HG03469 (cell line): ENCODE results near the gene PCDHGB4.
A peak's percentile ranks its signal among the peaks of the same experiment; 100 is the strongest.
"Not testable (repeated sequence)": the region's sequence is repeated elsewhere in the genome, so short reads cannot be mapped to it uniquely, and the experiment has no call there.

Source experiments
- ATAC-seq: cut with Tn5 transposase; IDR thresholded peaks from one replicate; pipeline ENCODE4 v1.9.1; 2021; ENCODE audit warnings: mild to moderate bottlenecking, moderate library complexity, moderate number of reproducible peaks; ENCODE audit not compliant: unreplicated experiment

Gene PCDHGB4

GRCh38 chr5:141387557-141388311 is at the start of gene PCDHGB4:
Gene PCDHGB4 (plus strand): TSS chr5:141387698. CDS start chr5:141387885, 187 bp downstream.
- ATAC-seq, result peak; percentile 60

DNA sequence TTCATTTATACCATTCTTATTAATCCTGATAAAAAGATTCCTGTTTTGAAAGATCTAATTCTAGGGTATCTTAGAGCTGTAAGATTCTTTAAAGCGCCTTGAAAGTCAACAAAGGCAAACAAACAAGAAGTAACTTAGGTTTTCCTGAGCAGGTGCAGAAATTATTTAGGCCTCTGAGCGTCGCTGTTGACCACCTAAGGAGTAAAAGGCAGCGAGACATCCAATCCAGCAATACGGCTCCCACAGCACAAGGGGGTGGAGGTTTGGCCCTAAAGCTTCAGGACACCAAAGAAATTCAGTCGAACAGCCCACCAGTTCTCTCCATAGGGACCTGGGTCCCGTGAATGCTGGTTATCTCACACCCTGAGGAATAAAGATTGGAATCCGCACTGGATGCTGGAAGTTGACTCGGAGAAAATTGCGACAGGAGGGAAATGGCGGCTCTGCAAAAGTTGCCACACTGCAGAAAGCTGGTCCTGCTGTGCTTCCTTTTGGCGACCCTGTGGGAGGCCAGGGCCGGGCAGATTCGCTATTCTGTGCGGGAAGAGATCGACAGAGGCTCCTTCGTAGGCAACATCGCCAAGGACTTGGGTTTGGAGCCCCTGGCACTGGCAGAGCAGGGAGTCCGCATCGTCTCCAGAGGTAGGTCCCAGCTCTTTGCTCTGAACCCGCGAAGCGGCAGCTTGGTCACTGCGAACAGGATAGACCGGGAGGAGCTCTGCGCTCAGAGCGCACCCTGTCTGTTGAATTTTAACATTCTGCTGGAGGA is 48.8 kb upstream of the PCDHGB4 start, which contains the start of gene PCDHGA2:
TSS of gene PCDHGA2 (plus strand) at position 223 of the 769 bp plus-strand sequence.
- ATAC-seq, result no peak

DNA sequence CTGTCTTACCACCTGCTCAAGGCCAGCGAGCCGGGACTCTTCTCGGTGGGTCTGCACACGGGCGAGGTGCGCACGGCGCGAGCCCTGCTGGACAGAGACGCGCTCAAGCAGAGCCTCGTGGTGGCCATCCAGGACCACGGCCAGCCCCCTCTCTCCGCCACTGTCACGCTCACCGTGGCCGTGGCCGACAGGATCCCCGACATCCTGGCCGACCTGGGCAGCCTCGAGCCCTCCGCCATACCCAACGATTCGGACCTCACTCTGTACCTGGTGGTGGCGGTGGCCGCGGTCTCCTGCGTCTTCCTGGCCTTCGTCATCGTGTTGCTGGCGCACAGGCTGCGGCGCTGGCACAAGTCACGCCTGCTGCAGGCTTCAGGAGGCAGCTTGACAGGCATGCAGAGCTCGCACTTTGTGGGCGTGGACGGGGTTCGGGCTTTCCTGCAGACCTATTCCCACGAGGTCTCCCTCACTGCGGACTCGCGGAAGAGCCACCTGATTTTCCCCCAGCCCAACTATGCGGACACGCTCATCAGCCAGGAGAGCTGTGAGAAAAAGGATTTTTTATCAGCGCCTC is 46.6 kb upstream of the PCDHGB4 start:
- not testable (repeated sequence) for ATAC-seq

DNA sequence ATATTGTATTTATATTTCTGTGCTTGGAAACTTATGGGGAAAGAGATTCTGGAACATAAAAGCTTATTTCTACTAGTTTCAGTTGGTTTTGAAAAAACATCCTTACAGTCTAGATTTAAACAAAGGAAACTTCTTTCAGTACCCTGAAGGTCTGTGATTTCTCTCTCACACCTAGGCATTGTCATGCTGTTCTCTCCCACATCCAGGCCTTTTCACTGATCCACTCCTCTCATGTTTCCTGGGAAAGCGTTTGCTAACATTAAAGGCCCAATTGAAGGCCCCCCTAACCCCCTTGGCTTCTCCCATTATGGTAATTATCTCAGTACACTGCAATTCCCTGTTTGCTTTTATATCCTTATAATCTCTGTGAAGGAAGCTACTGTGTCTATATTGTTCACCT is 44.7 kb upstream of the PCDHGB4 start:
- ATAC-seq, result no peak

DNA sequence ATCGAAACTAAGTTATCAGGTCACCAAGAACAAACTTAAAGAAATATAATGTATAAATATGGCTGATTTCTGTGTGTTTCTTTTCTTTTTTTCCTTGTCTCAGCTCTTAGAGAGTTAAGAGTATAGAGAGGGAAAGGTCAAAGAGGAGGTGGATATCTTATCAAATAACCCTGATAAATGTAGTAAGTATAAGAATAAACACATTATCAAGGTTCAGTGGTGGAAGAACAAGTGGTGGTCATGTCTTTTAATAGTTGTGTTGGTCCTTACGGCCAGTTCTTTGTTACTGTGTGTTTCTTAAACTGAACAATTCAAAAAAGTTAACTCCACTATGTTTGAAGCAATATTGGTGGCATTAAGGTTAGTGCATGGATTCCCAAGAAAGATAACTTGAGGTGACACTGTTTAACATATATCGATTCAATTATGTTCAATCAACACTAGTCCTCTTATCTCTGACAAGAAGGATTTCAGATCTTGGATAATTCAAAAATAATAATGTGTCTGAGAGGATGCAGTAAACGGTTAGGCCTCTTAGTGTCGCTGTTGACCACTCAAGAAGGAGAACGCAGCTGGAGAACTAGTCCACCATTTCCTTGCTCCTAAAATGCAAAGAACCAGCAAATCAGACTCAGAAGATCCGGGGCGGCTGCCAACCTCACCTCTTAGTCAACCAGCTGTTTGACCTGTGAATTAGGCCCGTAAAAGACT is 44.1 kb upstream of the PCDHGB4 start, which contains the start of gene PCDHGA3:
TSS of gene PCDHGA3 (plus strand) at position 588 of the 711 bp plus-strand sequence. CDS start 205 bp downstream, outside the sequence.
- no peak for ATAC-seq

GRCh38 chr5:141343953-141344463 is 43.5 kb upstream of the PCDHGB4 start:
- ATAC-seq, result no peak

GRCh38 chr5:141345327-141345726 is 42.2 kb upstream of the PCDHGB4 start:
- ATAC-seq, result no peak

DNA sequence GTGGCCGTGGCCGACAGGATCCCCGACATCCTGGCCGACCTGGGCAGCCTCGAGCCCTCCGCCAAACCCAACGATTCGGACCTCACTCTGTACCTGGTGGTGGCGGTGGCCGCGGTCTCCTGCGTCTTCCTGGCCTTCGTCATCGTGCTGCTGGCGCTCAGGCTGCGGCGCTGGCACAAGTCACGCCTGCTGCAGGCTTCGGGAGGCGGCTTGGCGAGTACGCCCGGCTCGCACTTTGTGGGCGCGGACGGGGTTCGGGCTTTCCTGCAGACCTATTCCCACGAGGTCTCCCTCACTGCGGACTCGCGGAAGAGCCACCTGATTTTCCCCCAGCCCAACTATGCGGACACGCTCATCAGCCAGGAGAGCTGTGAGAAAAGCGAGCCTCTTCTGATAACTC is 41.5 kb upstream of the PCDHGB4 start:
- not testable (repeated sequence) for ATAC-seq

DNA sequence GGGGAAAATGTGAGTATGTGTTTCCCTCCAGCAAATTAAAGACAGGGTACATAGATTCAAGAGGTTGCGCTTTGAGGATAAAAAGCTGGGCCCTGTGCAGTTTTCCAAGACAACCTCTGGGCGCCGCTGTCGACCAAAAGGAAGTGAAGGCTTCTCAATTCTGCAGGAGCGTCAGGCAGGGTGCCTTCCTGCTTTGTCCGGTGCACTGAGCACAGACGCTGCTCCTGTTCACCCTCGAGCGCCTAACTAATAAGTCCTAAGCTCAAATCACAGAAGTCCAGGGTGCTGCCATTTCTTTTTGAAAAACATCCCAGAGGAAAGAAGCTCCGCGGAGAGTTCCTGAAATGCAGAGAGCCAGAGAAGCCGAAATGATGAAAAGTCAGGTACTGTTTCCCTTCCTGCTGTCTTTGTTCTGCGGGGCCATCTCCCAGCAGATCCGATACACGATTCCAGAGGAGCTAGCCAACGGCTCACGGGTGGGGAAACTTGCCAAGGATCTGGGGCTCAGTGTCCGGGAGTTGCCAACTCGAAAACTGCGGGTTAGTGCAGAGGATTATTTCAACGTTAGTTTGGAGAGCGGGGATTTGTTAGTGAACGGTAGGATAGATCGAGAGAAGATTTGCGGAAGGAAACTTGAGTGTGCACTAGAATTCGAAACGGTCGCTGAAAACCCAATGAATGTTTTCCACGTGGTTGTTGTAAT is 37.4 kb upstream of the PCDHGB4 start, which contains the start of gene PCDHGB1:
TSS of gene PCDHGB1 (plus strand) at position 183 of the 703 bp plus-strand sequence. CDS start at position 345, 162 bp downstream.
- ATAC-seq, result peak; percentile 60

DNA sequence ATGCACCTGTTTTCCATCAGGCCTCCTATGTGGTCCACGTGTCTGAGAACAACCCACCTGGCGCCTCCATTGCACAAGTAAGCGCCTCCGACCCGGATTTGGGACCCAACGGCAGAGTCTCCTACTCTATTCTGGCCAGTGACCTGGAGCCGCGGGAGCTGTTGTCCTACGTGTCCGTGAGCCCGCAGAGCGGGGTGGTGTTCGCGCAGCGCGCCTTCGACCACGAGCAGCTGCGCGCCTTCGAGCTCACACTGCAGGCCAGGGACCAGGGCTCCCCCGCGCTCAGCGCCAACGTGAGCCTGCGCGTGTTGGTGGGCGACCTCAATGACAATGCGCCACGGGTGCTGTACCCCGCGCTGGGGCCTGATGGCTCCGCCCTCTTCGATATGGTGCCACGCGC is 35.9 kb upstream of the PCDHGB4 start:
- ATAC-seq, result no peak

GRCh38 chr5:141354900-141355469 is 32.5 kb upstream of the PCDHGB4 start, which contains the start of gene PCDHGA4:
Gene PCDHGA4 (plus strand): TSS chr5:141355021. CDS start chr5:141355108, 87 bp downstream.
- ATAC-seq, result no peak

- ATAC-seq, result no peak
These were observed 31.9 kb upstream of the PCDHGB4 start for GRCh38 chr5:141355641-141356040.

GRCh38 chr5:141356133-141356532 is 31.4 kb upstream of the PCDHGB4 start:
- no peak for ATAC-seq

GRCh38 chr5:141356950-141357349 is 30.5 kb upstream of the PCDHGB4 start:
- ATAC-seq, result no peak

DNA sequence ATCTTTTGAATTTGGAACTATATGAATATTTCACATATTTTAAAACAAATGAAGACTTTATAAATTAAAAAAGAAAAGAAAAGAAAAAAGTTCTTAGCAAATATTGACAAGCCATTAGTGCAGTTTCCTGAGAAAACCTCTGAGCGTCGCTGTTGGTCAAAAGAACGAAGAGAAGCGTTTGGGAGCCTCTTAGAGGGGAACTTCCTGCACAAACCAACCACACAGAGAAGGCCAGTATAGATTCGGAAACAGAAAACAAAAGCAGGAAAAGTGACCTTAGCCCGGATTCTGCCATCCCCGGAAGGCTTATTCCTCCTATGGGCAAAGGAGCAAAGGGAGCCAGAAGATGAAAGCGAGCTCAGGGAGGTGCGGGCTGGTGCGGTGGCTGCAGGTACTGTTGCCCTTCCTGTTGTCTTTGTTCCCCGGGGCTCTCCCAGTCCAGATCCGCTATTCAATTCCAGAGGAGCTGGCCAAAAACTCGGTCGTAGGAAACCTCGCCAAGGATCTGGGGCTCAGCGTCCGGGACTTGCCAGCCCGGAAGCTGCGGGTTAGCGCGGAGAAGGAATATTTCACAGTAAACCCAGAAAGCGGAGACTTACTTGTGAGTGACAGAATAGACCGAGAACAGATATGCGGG is 27.6 kb upstream of the PCDHGB4 start, which contains the start of gene PCDHGB2:
TSS of gene PCDHGB2 (plus strand) at position 205 of the 637 bp plus-strand sequence. CDS start at position 347, 142 bp downstream.
- ATAC-seq, result peak; percentile 74

DNA sequence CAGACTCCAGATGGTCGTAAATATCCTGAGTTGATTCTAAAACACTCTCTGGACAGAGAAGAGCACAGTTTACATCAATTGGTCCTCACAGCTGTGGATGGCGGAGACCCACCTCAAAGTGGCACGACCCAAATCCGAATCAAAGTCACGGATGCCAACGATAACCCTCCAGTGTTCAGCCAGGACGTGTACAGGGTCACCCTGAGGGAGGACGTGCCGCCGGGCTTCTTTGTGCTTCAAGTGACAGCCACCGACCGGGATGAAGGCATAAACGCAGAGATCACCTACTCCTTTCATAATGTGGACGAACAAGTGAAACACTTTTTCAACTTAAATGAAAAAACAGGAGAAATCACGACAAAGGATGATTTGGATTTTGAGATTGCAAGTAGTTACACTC is 26.8 kb upstream of the PCDHGB4 start:
- ATAC-seq, result no peak

- no peak for ATAC-seq
These were observed 24.8 kb upstream of the PCDHGB4 start for GRCh38 chr5:141362719-141363118.

DNA sequence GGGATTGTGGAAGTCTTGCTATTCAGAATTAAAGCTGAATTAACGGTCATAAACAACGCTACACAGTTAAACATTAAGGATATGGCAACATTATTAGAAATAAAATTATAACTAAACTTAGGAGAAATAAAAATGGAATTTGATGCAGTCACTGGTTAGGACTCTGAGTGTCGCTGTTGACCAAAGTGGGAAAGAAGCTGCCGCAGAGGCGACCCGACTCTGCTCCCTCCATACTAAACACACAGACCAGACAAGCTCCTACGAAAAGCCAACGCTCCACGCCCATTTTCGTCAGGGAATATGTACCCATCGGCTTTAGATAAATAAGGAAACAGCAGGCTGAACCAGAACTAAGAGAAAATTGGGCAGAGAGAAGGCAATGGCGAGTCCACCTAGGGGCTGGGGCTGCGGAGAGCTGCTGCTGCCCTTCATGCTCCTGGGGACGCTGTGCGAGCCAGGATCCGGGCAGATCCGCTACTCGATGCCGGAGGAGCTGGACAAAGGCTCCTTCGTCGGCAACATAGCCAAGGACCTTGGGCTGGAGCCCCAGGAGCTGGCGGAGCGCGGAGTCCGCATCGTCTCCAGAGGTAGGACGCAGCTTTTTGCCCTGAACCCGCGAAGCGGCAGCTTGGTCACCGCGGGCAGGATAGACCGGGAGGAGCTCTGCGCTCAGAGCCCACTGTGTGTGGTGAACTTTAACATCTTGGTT is 23.4 kb upstream of the PCDHGB4 start, which contains the start of gene PCDHGA5:
TSS of gene PCDHGA5 (plus strand) at position 211 of the 709 bp plus-strand sequence. CDS start at position 380, 169 bp downstream.
- ATAC-seq, result no peak
